Measurements from ENCODE around the gene ADCY2. TPM values are rescaled to one million over a fixed set of nuclear protein-coding genes. Genes with fewer than 3 reads are reported as not detected.
"Not testable (repeated sequence)": the region's sequence is repeated elsewhere in the genome, so short reads cannot be mapped to it uniquely, and the experiment has no call there.

The ADCY2 gene
- total RNA-seq, 1 donor from 2014 or later = not detected

DNA sequence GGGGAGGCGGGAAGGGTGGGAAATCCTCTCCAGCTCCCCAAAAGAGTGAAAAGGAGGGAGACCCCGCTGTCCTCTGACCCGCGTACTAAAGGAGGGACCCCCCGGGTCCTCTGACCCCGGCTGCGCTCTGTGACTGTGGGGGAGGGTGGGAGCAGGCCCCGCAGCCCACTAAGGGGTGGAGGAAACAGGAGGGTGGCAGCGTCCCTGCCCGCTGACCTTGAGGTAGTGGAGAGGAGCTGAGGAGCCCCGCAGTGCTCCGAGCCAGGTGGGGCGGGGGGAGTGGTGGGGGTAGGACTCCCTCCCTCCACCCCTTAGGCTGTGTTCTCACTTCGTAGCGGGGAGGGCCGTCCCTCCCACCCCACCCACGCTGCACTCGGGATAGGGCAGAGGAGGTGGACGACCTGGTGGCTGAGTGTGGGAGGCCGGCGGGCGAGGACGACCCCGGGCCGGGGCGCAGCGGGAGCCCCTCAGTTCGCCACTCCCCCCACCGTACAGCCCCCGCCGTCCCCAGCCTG, 449 bp upstream of the ADCY2 start:
- DNase-seq (ENCODE audit: low read depth in 2 of 2) = no peak

DNA sequence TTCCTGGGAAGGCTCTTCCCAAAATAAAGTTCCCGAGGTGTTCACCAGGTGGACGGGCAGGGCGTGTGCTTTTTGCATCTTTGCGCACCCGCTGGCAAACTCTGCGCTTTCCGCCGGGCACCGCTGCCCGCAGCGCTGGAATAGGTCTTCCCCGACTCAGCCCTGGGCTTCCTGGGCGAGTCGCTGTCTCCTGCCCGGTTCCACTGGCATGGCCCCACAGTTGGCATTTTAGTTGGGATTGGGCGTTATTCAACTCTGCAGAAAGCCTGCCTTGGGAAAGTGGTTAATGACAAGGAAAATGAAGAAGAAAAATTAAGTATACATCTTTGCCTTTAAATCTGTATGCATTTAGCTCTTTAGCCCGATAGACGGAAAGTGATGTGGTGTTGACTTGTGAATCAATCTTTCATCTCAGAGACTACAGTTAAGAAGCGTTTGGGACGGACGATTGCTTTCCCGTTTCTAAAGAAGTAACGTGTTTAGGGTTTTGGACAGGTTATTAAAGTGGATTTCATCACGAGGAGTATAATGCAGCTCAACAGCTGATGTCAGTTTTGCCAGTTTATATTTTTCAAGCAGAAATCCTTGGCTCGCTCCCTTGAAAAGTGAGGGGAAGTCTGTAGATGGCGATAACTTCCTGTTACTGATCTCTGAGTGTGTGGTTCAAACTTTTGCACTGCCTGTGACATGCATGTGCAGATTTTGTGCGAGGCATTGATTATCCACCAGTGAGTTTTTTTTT, 946 bp downstream of the ADCY2 start:
- no peak for DNase-seq (ENCODE audit: low read depth in 2 of 2)

DNA sequence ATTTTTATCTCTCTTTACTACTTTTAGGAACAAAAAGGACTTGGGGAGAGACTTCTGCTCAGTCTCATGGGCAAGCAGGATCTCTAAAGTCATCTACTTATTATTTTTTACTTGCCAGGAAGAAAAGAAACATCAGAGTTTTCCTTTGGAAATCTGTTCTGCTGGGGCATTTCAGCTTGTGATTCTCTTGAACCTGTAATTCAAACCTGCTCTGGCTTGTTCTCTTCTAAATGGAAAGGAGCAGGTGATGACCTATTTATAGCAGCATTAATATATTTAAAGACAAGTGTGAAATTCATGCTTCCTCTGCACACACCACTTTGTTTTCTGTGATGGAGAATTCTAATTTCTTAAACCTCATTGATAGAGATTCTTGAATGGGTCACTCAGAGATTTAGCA, 2.0 kb downstream of the ADCY2 start:
- no peak for DNase-seq (ENCODE audit: low read depth in 2 of 2)

DNA sequence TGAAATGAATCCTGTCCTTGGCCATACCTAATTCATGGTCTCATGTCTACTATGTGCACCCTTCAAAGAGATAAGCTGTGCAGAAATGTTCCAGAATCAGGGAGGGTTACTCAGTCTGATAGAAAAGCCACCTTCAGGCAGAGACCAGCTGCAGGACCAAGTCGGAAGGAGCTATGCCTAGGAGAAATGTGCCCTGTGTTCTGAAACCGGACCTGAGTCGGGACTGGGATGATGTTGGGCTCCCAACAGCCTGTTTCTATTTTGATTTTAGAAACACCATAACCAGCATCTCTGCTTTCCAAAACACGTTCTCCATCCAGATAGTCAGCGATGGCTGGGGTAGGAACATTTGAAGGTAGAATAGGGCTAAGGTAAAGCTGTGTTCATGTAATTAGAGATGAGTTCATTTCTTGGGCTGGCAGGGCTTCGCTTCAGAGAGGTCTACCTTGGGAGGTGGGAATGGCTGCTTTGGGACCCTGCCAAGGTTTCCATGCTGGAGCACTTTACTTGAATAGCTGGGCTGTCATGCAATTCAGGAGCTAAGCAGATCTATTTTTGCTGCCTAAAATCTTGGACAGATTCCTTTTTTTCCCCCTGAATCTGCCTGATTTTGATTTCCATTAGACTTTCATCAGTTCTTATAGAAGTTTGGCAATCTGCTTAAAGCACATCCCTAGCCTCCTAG, 2.8 kb downstream of the ADCY2 start:
- DNase-seq (ENCODE audit: low read depth in 2 of 2) = no peak

DNA sequence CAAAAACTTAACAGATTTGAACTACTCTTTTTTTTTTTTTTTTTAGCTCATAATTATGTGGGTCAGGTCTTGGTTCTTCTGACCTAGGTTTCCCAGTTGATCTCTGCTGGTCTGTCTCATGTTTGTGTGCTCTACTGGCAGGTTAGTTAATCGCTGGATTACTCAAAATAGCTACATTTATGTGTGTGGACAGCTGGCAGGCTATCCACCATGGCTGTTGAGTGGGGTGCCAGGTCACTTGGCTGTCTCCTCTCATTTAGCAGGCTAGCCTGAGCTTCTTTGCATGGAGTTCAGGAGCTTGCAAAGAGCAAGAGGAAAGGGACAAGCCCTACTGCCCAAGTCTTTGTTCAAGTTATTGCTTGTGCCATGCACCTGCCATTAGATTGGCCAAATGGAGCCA, 9.3 kb downstream of the ADCY2 start:
- no peak for DNase-seq (ENCODE audit: low read depth in 2 of 2)

DNA sequence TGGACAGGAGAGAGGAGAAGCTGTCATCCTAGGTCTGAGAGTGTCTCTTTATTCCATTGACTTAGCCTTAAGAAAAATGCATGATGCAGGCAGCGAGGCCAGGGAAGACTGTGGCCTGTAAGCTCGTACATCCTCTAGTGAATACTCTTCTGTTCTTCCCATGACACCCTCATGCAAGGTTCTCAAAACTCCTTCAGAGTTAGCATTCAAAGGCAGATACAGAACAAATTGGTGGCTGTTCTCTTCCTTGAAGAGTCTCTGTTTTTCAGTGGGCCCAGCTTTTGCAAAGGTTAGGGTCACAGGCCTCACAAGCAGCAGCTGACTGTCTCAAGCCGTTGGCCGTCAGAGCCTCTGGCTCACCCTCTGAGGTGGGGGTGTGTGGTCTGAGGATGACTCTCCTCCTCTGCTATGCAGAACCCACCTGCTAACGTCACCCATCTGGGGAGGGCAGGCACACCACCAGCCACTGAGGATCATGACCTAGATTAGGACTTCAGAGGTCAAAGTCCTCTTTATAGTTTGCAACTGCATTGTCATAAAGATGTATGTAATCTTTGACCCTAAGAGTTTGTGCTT, 15.1 kb downstream of the ADCY2 start:
- no peak for DNase-seq (ENCODE audit: low read depth in 2 of 2)

DNA sequence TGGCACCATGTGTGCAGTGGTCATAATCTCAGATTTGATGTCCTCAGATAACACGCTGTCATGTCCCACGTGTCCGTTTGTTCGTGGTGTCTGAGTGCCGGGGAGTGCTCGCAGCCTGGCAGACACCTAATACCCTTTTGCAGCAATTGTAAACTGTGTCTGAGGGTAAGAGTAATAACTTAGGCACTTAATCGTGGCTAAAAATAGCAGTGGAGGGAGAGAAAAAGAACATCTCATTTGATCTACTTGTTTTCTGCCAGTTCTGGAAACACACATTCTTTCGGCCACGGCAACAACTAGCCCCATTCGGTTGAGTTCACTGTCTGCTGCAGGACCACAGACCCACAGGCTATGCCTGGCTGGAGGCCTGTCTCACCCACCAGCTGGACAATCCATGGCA, 16.5 kb downstream of the ADCY2 start:
- DNase-seq (ENCODE audit: low read depth in 2 of 2) = no peak

DNA sequence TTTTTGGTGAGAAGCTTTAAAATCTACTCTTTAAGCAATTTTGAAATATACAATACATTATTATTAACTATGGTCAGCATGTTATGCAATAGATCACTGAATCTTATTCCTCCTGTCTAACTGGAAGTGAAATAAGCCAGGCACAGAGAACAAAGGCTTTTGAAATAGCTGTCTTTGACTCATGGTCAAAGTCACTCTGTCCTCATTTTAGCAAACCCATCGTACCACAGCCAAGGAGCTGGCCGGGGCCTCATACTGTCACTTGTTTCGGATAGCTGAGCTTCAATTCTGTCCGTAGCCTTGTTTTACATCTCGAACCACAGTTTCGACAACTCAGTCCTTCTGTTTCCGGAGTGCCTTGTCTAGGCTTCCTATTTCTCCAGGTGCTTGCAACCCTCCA, 19.2 kb downstream of the ADCY2 start:
- DNase-seq (ENCODE audit: low read depth in 2 of 2) = no peak

DNA sequence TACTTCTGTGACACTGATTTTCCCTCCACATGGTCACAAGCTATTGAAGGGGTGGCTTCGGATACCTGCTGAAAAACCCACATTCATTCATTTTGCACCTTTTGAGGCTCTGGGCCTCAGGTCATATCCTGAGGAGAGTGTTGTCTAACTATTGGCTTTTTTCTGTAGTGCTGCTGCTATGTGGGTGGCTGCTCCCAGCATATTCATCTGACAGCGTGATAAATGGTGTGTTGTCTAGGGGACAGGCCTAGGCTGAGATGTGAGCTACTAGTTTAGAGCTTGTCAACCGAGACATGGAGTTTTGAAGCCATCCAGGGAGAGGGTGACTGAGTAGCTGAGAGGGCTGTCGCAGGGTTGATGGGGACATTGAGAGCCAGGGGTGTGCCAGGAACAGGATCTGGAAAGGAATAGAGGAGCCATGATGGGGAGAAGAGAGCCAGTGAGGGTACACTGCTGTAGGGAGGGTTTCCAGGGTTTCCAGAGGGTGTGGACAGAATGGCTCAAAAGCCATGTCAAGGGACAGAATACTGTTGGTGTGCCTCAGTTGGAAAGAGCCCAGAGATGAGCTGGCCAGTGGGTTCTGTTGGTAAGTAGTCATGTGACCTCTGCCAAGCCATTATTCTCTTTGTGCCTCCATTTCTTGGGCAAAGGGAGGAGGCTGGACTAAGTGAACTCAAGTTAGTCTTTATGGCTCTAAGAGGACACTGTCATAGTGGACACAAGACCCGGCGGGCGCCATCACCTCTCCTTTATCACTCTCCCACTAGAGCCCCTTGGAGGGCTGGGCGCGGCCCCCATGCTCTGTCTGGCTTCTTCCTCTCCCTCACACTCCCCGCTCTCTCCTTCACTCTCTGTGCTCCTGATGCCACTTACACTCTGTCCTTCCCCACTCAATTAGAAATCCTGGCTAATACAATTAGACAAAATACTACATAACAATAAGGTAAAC, 19.9 kb downstream of the ADCY2 start:
- no peak for DNase-seq (ENCODE audit: low read depth in 2 of 2)

DNA sequence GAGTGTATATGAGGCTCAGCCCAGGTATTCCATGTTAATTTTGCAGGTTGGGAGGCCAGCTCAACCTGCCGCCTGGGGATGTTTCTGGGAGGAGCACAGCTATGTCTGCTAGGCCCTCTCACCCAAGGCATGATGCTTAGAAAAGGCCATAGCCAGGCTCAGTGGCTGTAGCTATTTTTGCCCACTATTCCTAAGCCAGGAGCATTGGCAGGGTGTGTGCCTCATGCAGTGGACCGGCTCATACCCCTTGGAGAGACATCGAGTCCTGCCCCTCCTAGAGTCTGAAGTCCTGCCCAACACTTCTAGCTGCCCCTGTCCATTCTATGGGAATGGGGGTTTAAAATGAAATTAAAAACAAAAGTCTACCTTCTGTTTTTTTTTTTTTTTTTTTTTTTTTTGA, 22.3 kb downstream of the ADCY2 start:
- no peak for DNase-seq (ENCODE audit: low read depth in 2 of 2)

DNA sequence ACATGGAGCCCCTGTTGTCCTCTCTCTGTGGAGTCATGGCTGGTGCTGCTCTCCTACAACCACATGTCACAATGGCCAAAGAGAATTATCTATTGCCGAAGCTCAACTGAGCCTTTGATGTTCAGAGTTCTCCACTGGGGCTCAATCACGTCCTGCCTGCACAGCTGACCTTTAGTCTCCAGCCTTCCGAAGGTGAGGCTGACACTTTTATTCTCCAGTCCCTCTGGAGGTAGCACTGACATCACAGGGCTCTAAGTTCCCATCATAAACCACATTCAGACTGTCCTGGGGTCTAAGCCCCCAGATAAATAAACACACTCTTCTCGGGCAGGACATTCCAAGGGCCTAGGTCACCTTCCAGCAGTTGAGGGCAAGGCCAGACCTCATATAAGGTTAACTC, 23.4 kb downstream of the ADCY2 start:
- DNase-seq (ENCODE audit: low read depth in 2 of 2) = no peak

DNA sequence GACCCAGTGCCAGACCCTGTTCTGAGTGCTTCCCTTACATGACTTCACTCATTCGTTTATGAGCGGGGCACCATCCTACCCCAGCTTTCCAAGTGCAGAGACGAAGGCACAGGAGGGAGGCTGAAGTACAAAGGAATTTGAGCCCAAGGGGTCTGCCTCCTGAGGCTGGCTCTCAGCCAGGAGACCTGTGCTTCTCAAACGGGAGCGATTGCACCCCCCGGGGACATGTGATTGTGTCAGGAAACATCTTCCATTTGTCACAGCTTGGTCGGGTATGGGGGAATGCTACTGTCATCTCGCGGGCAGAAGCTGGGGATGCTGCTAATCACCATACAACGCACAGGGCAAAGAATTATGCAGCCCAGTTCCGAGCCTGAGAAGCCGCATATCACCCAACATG, 23.9 kb downstream of the ADCY2 start:
- DNase-seq (ENCODE audit: low read depth in 2 of 2) = no peak

DNA sequence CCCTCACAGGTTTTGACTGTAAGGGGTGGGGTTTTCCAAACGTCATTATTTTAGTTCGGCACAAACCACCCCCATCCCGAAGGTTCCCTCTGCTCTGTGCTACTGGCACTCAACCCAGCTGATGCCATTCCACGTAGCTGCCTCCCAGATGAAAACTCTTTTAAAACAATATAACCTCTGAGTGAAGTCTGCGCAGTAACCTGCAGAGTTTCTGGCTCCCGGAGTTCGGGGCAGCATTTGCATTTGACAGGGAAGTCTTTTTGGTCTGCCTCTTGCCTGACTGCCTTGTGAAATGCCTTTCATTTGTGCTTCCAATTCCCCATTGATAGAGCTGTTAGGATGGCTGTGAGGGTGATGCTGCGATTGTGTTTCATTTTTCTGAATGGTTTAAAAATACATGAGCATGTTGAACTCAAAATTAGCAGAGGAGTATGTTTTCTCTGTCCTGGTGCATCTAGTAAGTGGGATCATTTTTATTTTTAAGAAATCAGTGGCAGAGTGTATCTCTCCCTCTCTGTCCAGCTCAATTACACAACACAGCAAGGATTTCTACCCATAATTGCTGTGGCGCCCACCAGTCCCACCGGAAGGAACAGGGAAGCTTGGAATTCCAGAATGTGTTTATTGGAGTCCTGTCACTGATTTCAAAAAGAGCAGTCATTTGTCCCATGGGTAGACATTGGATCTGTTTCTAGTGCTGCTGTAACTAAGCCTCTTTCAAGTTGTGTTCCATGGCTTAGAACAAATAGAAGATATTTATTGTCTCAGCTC, 24.8 kb downstream of the ADCY2 start:
- no peak for DNase-seq (ENCODE audit: low read depth in 2 of 2)

DNA sequence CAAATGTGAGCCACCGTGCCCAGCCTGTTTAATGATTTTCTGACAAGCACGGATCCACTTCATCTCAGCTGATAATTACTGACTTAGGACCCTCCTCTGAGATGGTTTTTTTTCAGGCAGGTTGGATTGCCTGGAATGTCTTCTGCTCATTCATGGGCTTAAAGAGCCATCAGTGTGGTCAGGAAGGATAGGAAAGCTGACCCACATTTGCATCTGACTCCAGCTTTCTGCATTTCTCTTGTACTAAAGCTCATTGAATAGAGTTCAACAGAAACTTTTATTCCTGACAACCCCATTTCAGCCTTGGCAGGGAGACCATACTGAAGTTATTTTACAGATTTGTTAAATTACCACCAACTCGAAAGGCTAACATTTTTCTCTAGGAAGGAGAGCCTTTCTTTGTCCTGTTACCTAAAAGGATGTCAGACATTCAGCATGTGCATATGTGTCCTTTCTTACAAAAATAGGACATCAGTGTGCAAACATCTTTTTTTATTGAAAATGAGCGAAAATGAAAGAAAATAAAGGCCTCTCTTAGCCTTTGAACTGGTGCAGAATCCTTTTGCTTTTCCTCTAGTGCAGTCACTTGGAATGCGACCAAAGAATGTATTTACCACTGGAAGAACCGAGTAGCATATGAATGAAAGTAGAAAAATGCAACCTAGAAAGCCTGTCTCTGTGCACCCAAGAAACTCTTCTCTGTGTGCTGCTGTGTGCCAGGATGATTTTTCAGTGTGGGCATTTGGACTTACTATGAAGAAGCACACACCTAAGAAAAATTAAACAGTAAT, 26.6 kb downstream of the ADCY2 start:
- DNase-seq (ENCODE audit: low read depth in 2 of 2) = no peak

DNA sequence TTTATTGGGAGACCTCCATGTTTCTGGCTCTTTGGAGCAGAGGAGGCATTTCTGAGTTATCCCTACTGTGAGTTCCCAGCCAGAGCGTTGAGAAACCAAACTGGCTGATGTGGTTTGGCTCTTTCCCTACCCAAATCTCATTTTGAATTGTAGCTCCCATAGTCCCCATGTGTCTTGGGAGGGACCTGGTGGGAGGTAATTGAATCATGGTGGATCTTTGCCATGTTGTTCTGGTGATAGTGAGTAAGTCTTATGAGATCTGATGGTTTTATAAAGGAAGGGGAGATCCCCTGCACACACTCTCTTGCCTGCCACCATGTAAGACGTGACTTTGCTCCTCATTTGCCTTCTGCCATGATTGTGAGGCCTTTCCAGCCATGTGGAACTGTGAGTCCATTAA, 27.3 kb downstream of the ADCY2 start:
- DNase-seq (ENCODE audit: low read depth in 2 of 2) = not testable (repeated sequence)

DNA sequence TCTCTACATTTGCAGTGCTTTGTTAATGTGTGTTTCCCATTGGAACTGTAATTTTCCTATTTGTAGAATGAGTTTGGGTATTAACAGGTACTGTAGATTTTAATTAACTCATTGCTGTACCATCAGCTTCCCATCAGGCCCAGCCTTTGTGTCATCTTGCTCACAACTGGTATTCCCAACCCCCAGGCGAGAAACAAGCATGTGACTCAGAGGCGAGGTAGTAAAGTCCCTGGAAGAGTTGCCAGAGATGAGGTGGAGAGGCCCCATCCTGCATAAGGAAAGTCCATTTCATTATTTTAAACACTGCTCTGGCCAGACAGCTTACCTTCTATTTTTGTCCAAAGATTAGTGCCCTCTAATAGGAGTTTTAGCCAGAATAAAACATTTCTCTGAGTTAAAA, 29.9 kb downstream of the ADCY2 start:
- no peak for DNase-seq (ENCODE audit: low read depth in 2 of 2)

DNA sequence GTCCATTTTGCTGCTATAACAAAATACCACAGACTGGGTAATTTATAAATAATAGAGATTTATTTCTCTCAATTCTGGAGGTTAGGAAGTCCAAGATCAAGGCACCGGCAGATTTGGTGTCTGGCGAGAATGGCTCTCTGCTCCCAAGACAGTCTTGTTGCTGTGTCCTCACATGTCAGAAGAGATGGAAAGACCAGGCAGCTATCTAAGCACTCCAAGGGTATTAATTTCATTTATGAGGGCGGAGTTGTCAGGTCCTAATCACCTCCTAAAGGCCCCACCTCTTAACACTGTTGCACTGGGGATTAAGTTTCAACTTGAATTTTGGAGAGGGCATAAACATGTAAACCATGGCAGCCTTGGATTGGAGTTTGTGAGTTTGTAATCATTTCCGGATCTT, 30.3 kb downstream of the ADCY2 start:
- DNase-seq (ENCODE audit: low read depth in 2 of 2) = no peak

DNA sequence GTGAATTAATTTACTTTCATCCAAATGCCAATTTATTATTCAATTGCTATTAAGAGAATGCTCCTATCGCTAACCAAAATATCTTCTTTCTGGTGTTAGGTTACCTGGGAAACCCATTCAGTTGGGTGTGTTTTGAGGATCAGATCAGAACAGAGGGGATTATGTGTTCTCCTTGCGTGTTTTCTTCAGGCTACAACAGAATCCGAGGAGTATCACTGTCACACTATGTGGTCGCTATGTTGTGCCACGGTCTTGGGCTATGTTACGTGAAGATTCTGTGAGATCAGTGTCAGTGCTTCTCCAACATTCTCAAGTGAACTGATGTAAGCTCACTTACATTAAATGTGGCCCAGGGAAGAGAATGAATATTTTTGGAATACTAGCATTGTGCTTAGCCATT, 39.0 kb downstream of the ADCY2 start:
- no peak for DNase-seq (ENCODE audit: low read depth in 2 of 2)

DNA sequence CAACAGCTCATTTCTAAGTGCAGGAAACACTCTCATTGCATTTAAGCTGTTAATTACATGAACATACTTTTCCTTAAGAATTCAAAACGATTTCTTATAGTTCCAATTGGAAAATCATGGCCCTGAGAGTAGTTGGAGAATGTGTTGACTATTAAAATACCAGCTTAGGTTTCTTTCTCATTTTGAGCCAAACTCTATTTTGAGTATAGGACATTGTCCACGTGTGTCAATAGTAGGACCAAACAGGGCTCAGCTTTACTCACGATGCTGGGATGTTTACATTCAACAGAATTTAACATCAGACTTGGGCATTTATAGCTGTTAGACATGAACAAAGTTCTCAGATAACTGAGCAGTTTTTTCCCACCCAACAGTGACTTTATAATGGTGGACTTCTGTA, 39.6 kb downstream of the ADCY2 start:
- no peak for DNase-seq (ENCODE audit: low read depth in 2 of 2)

DNA sequence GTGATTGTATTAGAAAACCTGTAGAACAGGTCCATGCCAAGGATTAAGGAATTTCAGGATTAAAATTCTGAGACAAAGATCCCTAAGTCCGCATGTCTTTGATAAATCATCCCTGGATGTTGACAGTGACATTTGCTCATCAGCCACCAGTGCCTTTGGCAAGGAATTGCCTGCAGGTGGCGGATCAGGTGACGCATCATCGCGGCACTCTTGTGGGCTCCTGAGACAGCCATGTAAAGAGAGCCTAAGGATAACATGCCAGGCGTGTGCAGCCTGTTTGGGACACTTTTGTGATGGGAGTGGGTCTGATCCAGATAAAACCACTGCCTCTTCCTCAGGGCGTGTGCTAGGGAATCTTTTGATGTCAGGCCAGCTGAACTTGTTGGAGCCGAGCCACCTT, 40.6 kb downstream of the ADCY2 start:
- no peak for DNase-seq (ENCODE audit: low read depth in 2 of 2)

All from lung microvascular endothelial cell (primary cell).